ENCODE data around the gene TBC1D8.

The TBC1D8 gene

GRCh38 chr2:101025561-101025960 is 125.6 kb downstream of the TBC1D8 start:
- no peaks in the 10 kb centered on the region for H3K27me3 ChIP-seq (ENCODE audit: low read depth)
- H3K9me3 ChIP-seq = no peaks in the 10 kb centered on the region
- peaks cover 32% of the 10 kb centered on the region for H3K36me3 ChIP-seq (replicated peaks)
- no peak overlapping the region for H3K4me3 ChIP-seq
- H3K4me1 ChIP-seq = peaks cover 4% of the 10 kb centered on the region
- in situ Hi-C loops (cut with MboI; ENCODE audit: low sequenced_read_pairs) = no loop called here
- DNase-seq (ENCODE audit: low spot score in 2 of 2) = no peak

DNA sequence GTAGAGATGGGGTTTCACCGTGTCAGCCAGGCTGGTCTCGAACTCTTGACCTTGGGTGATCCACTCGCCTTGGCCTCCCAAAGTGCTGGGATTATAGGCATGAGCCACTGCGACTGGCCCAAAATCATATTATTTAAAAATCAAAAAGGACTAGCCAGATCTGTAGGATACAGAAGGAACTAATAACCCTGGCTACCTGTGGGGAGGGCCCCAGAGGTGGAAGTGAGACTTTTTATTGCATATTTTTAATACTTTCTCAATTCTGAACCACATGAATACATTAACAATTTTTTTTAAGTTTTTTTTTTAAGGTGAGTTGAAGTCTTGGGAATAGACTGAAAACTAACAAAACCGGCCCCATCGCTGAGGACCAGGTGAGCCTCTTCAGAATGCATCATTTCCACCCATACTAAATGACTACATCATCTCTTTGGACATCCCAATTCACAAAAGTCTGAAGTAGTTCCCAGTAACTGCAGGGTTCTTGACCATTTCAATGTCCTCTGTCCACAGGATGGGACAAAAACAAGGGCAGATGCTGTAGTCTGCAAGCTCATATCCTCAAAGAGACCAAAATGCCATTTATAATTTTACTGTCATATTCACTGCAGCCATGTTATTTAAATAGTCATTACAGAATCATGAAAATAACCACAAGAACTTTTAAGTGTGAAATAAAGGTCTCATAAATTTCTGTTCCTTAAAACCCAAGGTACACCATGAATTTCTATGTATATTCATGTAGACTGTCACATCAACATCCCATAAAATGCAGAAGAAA is 127.7 kb downstream of the TBC1D8 start:
- Histone ChIP-seq H3K4me3 (no peak overlapping the region), H3K36me3 (replicated peaks) (peaks cover 41% of the 10 kb centered on the region), H3K9me3 (no peaks in the 10 kb centered on the region), H3K4me1 (peaks cover 4% of the 10 kb centered on the region), H3K27me3 (ENCODE audit: low read depth) (no peaks in the 10 kb centered on the region)
- in situ Hi-C loops (cut with MboI; ENCODE audit: low sequenced_read_pairs) = loop anchor here (5.0 kb wide), 1 partner anchor 184 kb away; no protein-coding TSS in a partner anchor
- no peak for DNase-seq (ENCODE audit: low spot score in 2 of 2)

- in situ Hi-C loops (cut with MboI; ENCODE audit: low sequenced_read_pairs) = loop anchor here (5.0 kb wide), 1 partner anchor 185 kb away; no protein-coding TSS in a partner anchor
- Histone ChIP-seq H3K27me3 (ENCODE audit: low read depth) (no peaks in the 10 kb centered on the region), H3K9me3 (no peaks in the 10 kb centered on the region), H3K36me3 (replicated peaks) (peaks cover 48% of the 10 kb centered on the region), H3K4me3 (no peak overlapping the region), H3K4me1 (peaks cover 4% of the 10 kb centered on the region)
- DNase-seq (ENCODE audit: low spot score in 2 of 2) = no peak
Observed at GRCh38 chr2:101022221-101022620, 129.0 kb downstream of the TBC1D8 start.

DNA sequence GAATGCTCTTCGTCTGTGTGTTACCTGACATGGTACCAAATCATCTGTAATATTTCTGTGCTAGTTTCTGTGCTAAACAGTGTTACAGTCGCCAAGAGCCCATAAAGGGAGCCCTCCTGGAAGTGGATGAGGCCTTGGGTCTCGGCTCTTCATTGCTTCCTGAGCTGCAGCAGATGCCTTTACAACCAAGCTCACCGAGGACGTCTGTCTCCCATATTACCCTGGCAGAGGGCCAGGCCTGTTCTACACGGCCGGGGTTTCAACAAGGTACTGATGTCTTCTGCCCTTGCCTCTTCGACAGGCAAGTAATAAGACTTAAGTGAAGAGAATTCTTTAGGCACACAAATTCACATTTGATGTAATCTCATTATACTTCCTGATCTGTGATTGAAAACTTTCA is 132.2 kb downstream of the TBC1D8 start:
- peaks cover 38% of the 10 kb centered on the region for H3K36me3 ChIP-seq (replicated peaks)
- H3K4me3 ChIP-seq = no peak overlapping the region
- no peaks in the 10 kb centered on the region for H3K9me3 ChIP-seq
- H3K4me1 ChIP-seq = no peaks in the 10 kb centered on the region
- in situ Hi-C loops (cut with MboI; ENCODE audit: low sequenced_read_pairs) = no loop called here
- H3K27me3 ChIP-seq (ENCODE audit: low read depth) = no peaks in the 10 kb centered on the region
- DNase-seq (ENCODE audit: low spot score in 2 of 2) = no peak

DNA sequence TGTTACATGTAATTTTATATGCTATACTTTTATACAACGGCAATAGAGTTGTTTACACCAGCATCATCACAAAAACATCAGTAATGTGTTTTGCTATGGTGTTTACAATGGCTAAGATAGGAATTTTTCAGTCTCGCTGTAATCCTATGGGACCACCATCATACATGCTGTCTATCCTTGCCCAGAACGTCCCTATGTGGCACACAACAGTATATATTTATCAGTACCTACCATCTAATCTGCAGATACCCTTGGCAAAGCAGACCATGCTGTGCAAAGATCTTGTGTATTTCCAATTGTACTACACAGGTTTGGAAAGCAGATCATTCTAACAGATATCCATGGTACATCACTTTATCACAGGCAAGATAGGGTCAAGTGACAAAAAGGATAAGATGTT is 133.8 kb downstream of the TBC1D8 start:
- no peaks in the 10 kb centered on the region for H3K9me3 ChIP-seq
- no peak for DNase-seq (ENCODE audit: low spot score in 2 of 2)
- peaks cover 40% of the 10 kb centered on the region for H3K36me3 ChIP-seq (replicated peaks)
- H3K4me3 ChIP-seq = no peak overlapping the region
- H3K27me3 ChIP-seq (ENCODE audit: low read depth) = no peaks in the 10 kb centered on the region
- in situ Hi-C loops (cut with MboI; ENCODE audit: low sequenced_read_pairs) = no loop called here
- H3K4me1 ChIP-seq = no peaks in the 10 kb centered on the region

GRCh38 chr2:101014264-101014857 is 136.8 kb downstream of the TBC1D8 start:
- Histone ChIP-seq H3K4me3 (no peak overlapping the region), H3K27me3 (ENCODE audit: low read depth) (no peaks in the 10 kb centered on the region), H3K4me1 (no peaks in the 10 kb centered on the region), H3K36me3 (replicated peaks) (peaks cover 32% of the 10 kb centered on the region), H3K9me3 (no peaks in the 10 kb centered on the region)
- in situ Hi-C loops (cut with MboI; ENCODE audit: low sequenced_read_pairs) = no loop called here
- no peak for DNase-seq (ENCODE audit: low spot score in 2 of 2)

- no peaks in the 10 kb centered on the region for H3K27me3 ChIP-seq (ENCODE audit: low read depth)
- in situ Hi-C loops (cut with MboI; ENCODE audit: low sequenced_read_pairs) = no loop called here
- H3K4me1 ChIP-seq = no peaks in the 10 kb centered on the region
- H3K4me3 ChIP-seq = no peak overlapping the region
- no peaks in the 10 kb centered on the region for H3K9me3 ChIP-seq
- DNase-seq (ENCODE audit: low spot score in 2 of 2) = peak in 1 of 2 experiments; percentile 66
- peaks cover 35% of the 10 kb centered on the region for H3K36me3 ChIP-seq (replicated peaks)
Observed at GRCh38 chr2:101012706-101013181, 138.4 kb downstream of the TBC1D8 start.

DNA sequence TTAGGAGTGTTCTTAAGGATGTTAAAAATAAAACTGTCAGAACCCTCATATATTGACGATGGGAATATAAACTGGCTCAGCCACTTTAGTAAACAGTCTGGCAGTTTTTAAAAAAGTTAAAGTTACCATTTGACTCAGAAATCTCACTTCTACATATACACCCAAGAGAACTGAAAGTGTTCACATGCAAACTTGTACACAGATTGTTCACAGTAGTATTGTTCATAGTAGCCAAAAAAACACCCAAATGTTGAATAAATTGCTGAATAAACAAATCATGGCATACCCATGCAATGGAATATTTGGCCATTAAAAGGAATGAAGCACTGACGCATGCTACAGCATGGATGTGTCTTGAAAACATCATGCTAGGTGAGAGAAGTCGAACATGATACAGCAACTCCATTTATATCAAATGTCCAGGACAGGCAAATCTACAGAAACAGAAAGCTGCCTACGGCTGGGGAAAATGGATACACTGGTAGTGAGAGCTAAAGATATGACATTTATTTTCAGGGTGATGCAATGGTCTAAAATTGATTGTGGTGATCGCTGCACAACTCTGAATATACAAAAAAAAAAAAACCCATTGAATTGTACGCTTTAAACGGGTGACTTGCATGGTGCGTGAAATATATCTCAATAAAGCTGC is 139.0 kb downstream of the TBC1D8 start:
- no peaks in the 10 kb centered on the region for H3K27me3 ChIP-seq (ENCODE audit: low read depth)
- DNase-seq (ENCODE audit: low spot score in 2 of 2) = no peak
- H3K4me3 ChIP-seq = no peak overlapping the region
- H3K4me1 ChIP-seq = no peaks in the 10 kb centered on the region
- in situ Hi-C loops (cut with MboI; ENCODE audit: low sequenced_read_pairs) = no loop called here
- peaks cover 38% of the 10 kb centered on the region for H3K36me3 ChIP-seq (replicated peaks)
- H3K9me3 ChIP-seq = no peaks in the 10 kb centered on the region

DNA sequence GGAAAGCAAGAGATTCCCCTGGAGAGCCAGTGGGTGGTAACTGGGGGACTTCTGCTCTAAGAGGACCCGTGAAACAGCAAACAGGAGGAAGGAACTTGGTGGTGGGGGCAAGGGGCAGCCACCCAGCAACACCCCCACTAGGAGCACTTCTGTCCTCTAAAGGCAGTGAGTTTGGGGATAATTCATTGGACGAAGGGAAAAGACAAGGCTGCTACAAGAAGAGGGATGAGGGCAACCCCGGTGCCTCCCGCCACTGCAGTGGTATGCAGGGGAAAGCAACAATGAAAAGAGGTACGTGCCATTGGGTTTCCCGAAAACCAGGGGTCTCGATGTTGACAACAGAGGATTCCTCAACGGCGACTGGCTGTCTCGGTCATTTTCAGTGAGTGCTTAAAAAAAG is 140.0 kb downstream of the TBC1D8 start:
- Histone ChIP-seq H3K9me3 (no peaks in the 10 kb centered on the region), H3K4me1 (peaks cover under 1% of the 10 kb centered on the region; the same call in 1 of the 2 replicates), H3K27me3 (ENCODE audit: low read depth) (no peaks in the 10 kb centered on the region), H3K4me3 (no peak overlapping the region), H3K36me3 (replicated peaks) (peaks cover 48% of the 10 kb centered on the region)
- in situ Hi-C loops (cut with MboI; ENCODE audit: low sequenced_read_pairs) = no loop called here
- DNase-seq (ENCODE audit: low spot score in 2 of 2) = no peak

DNA sequence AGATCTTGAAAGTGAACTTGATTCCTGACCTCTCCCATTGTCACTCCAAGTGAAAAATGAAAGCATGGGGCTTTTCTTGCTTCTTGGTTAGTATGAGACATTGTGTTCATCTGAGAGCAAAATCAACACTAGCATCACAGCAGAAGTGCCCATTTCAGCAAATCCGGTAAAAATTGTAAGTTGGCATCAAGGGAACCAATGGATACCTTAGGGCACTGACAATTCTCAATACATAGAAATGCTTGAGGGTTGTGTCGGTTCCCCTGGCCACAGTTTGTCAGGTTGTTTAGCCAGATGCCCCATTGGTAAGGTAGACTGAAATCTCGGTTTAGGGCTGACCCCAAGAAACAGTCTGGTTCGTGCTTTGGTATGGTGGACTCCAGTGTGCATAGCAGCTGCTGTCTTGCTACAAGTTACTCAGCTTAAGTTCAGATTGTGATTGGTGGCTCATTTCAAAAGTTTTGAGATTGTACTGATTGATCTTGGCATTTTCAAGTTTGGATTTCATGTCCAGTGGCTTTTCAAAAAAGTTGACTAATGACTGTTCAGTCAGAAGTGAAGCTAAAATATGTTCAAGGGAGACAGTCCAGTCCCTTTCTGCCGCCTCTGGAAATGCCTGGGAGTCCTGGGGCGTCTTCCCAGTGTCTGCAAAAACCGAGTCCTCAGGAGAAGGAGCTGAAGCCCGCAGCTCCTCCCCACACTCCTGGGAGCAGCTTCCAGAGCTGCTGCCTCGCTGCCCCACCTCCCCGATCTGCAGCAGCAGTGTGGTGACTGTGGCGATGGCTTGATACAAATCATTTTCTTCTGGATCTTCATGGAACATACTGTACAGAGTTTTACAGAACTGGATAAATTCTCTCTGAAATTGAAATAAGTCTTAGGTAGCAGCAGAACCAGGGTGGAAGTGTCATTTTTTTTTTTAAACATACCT is 143.5 kb downstream of the TBC1D8 start:
- Histone ChIP-seq H3K27me3 (ENCODE audit: low read depth) (no peaks in the 10 kb centered on the region), H3K9me3 (no peaks in the 10 kb centered on the region), H3K4me1 (peaks cover 24% of the 10 kb centered on the region), H3K36me3 (replicated peaks) (peaks cover 72% of the 10 kb centered on the region), H3K4me3 (no peak overlapping the region)
- in situ Hi-C loops (cut with MboI; ENCODE audit: low sequenced_read_pairs) = no loop called here
- peak in 1 of 2 experiments; percentile 38 for DNase-seq (ENCODE audit: low spot score in 2 of 2)

DNA sequence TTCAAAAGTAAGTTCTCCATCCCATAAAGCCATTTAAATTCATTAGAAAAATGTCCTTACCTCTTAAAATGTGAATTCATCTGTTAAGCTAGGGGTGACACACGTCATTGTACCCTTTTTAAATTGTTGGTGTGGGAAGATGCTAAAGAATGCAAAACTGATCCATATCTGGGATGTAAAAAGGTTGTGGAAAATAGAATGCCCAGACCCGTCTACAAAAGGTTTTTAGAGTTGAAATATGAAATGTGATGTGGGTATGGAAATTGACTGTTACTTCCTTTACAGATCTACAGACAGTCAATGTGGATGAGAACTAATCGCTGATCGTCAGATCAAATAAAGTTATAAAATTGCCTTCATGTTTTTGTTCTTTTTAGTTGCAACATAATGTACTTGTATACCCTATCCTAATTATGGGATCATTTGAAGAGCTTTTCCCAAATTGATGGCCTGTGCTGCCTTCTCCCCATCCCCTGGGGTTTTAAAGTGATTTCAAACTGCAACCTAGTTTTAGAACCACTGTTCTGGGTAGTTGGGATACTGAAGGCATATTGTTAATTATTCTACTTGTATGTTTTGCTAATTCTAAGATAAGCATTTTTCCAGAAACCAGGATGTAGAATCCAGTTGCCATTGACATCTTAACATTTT is 145.0 kb downstream of the TBC1D8 start:
- Histone ChIP-seq H3K9me3 (peaks cover 2% of the 10 kb centered on the region; the same call in 1 of the 2 replicates), H3K27me3 (ENCODE audit: low read depth) (no peaks in the 10 kb centered on the region), H3K4me3 (no peak overlapping the region), H3K36me3 (replicated peaks) (peaks cover 76% of the 10 kb centered on the region), H3K4me1 (peaks cover 30% of the 10 kb centered on the region)
- no peak for DNase-seq (ENCODE audit: low spot score in 2 of 2)
- in situ Hi-C loops (cut with MboI; ENCODE audit: low sequenced_read_pairs) = no loop called here

DNA sequence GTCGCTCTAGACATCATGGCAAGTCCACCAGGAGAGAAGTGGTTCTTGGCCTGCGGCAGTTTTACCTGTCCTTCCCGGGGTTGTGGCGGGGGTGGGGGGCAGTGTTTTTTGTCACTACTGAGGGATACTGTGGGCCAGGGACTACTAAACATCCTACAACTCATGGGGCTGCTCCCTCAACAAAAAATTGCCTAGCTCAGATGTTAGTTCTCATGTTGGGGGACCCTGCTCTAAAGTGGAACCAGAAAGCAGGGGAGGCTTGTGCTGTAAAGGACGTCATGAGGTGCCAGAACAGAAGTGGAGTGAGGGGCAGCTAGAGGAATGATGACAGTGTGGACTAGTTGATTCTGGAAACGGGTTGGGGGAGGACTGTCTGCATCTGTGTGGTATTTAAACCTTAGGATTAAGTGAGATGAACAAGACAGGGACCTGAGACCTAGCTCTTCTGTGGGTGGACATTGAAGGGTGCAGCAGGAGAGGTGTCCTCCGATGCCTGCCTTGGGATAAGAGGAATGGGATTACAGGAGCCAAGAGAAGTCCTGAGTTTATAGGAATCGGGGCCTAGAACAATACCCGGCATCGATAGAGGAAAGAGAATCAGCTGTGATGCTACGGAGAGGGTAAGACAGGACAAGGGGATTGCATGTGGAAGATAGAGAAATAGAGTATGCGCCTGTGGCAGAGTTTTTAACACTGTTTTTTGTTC is 146.4 kb downstream of the TBC1D8 start:
- peaks cover 30% of the 10 kb centered on the region for H3K4me1 ChIP-seq
- H3K27me3 ChIP-seq (ENCODE audit: low read depth) = no peaks in the 10 kb centered on the region
- H3K9me3 ChIP-seq = peaks cover 2% of the 10 kb centered on the region; the same call in 1 of the 2 replicates
- no peak for DNase-seq (ENCODE audit: low spot score in 2 of 2)
- in situ Hi-C loops (cut with MboI; ENCODE audit: low sequenced_read_pairs) = no loop called here
- H3K4me3 ChIP-seq = peak overlapping the region; percentile 99
- peaks cover 71% of the 10 kb centered on the region for H3K36me3 ChIP-seq (replicated peaks)
